ENCODE data around the gene TAS2R16. TPM values are rescaled to one million over a fixed set of nuclear protein-coding genes. Genes with fewer than 3 reads are reported as not detected.

The TAS2R16 gene
- total and polyA plus RNA-seq, 2 donors (not counting 3 experiments of a cell fraction or from before 2014, with no cell fraction given): not detected

DNA sequence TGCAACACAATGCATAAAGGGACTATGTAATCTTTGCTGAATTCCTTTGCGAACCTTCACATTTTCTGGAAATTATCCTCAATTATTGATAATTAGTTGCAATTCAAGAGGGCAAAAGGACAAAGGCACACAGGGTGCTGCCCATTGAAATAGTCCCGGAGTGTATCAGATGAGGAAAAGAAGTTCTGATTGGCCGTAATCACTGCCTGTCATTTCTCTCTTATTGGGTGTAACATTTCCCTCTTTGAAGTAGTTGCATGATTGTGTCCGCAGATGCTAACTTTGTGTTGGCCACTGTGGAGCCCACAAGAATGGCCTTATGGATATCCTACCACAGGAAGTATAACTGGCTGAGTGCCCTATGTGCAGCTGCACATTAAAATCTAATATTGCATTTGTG is 35.1 kb upstream of the TAS2R16 start:
- POLR2A ChIA-PET: no interaction called here
- BruUV-seq (replicated peaks): no TSS peak
- no peak for TF ChIP-seq FOS (IDR thresholded peaks at IDR 0.05; ENCODE audit: borderline replicate concordance, insufficient read depth, low read length)
- no peak for TF ChIP-seq POLR2AphosphoS5 (IDR thresholded peaks at IDR 0.05; ENCODE audit: insufficient read depth, low read depth, low read length)
- TF ChIP-seq MYC (IDR thresholded peaks at IDR 0.05; ENCODE audit: low read depth, low read length): no peak
- TF ChIP-seq, protein P1, sequence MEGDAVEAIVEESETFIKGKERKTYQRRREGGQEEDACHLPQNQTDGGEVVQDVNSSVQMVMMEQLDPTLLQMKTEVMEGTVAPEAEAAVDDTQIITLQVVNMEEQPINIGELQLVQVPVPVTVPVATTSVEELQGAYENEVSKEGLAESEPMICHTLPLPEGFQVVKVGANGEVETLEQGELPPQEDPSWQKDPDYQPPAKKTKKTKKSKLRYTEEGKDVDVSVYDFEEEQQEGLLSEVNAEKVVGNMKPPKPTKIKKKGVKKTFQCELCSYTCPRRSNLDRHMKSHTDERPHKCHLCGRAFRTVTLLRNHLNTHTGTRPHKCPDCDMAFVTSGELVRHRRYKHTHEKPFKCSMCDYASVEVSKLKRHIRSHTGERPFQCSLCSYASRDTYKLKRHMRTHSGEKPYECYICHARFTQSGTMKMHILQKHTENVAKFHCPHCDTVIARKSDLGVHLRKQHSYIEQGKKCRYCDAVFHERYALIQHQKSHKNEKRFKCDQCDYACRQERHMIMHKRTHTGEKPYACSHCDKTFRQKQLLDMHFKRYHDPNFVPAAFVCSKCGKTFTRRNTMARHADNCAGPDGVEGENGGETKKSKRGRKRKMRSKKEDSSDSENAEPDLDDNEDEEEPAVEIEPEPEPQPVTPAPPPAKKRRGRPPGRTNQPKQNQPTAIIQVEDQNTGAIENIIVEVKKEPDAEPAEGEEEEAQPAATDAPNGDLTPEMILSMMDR (IDR thresholded peaks at IDR 0.05; ENCODE audit: extremely low read depth in 1 of 2, insufficient read depth in 1 of 2, low read depth in 1 of 2, low read length in 2 of 2): no peak
- TF ChIP-seq GATA2 (IDR thresholded peaks at IDR 0.05; ENCODE audit: insufficient read depth, insufficient read length, low read depth, low read length): no peak
- TF ChIP-seq POLR2A (IDR thresholded peaks at IDR 0.05; ENCODE audit: low read depth, low read length): no peak
- TF ChIP-seq JUN (IDR thresholded peaks at IDR 0.05; ENCODE audit: borderline replicate concordance, insufficient read depth, insufficient read length, low read depth): no peak
- no peak for TF ChIP-seq EZH2 (IDR thresholded peaks at IDR 0.05; ENCODE audit: borderline replicate concordance, low read depth, low read length, severe bottlenecking)
- TF ChIP-seq, protein P2, sequence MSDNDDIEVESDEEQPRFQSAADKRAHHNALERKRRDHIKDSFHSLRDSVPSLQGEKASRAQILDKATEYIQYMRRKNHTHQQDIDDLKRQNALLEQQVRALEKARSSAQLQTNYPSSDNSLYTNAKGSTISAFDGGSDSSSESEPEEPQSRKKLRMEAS (IDR thresholded peaks at IDR 0.05; ENCODE audit: insufficient read depth, insufficient read length): no peak
- FAIRE-seq (no peak), DNase-seq (ENCODE audit: low read depth, low spot score) (no peak)
- H3K9ac ChIP-seq (replicated peaks; ENCODE audit: extremely low read depth, insufficient read depth, low read length): no peak overlapping the region
- H4K20me1 ChIP-seq (replicated peaks; ENCODE audit: control insufficient read depth, extremely low read depth, insufficient read depth, low read length): no peaks in the 10 kb centered on the region
- H3K36me3 ChIP-seq (ENCODE audit: control insufficient read depth in 2 of 2, extremely low read depth in 1 of 2, insufficient read depth in 2 of 2, low read length in 2 of 2): no peaks in the 10 kb centered on the region
- H2AFZ ChIP-seq (ENCODE audit: low read depth, low read length): no peak overlapping the region
- no peak overlapping the region for H3K4me2 ChIP-seq (ENCODE audit: insufficient read depth, low read length)
- no peak overlapping the region for H3K4me3 ChIP-seq (replicated peaks in 1 of 3; ENCODE audit: insufficient read depth in 1 of 3, low read depth in 1 of 3, low read length in 3 of 3)
- no peak overlapping the region for H3K27ac ChIP-seq (ENCODE audit: insufficient read depth, low read depth, low read length)
- no peaks in the 10 kb centered on the region for H3K9me1 ChIP-seq (replicated peaks; ENCODE audit: control insufficient read depth, extremely low read depth, insufficient read depth, low read length)
- H3K79me2 ChIP-seq (ENCODE audit: control insufficient read depth, insufficient read depth, low read length): no peaks in the 10 kb centered on the region
- intact Hi-C loops (cut with micrococcal nuclease) (no loop called here), dilution Hi-C loops (cut with MboI; ENCODE audit: extremely low pct_ligation_motif_present, low sequenced_read_pairs) (no loop called here)
- CTCF ChIA-PET: interaction anchor here (1.4 kb wide), 1 partner anchor 12 kb away, joined by 3 read pairs; no protein-coding TSS in a partner anchor
- H3K27me3 ChIP-seq (ENCODE audit: control insufficient read depth in 2 of 2, insufficient read depth in 2 of 2, low read length in 2 of 2): no peaks in the 10 kb centered on the region
- no peaks in the 10 kb centered on the region for H3K9me3 ChIP-seq (replicated peaks; ENCODE audit: control insufficient read depth, insufficient read depth, low read length)
- H3K4me1 ChIP-seq (ENCODE audit: control insufficient read depth, extremely low read depth, insufficient read depth, low read length): peaks cover 6% of the 10 kb centered on the region
